ENCODE data around the gene NPIPB9.
"Not testable (repeated sequence)": the region's sequence is repeated elsewhere in the genome, so short reads cannot be mapped to it uniquely, and the experiment has no call there.

NPIPB9 gene

GRCh38 chr16:28751487-28751886, at the start of gene NPIPB9:
Gene NPIPB9, plus strand, starts transcription at chr16:28751787.
- DNase-seq = not testable (repeated sequence)

- not testable (repeated sequence) for DNase-seq
Measured at GRCh38 chr16:28704246-28704645, 47.3 kb upstream of the NPIPB9 start.

GRCh38 chr16:28711220-28712083, 40.1 kb upstream of the NPIPB9 start, which contains the start of gene EIF3C:
Gene EIF3C, plus strand, starts transcription at chr16:28711464. Its CDS starts 223 bp downstream, at chr16:28711687.
- DNase-seq = not testable (repeated sequence)

- not testable (repeated sequence) for DNase-seq
Measured at GRCh38 chr16:28722852-28723650, 28.5 kb upstream of the NPIPB9 start.

DNA sequence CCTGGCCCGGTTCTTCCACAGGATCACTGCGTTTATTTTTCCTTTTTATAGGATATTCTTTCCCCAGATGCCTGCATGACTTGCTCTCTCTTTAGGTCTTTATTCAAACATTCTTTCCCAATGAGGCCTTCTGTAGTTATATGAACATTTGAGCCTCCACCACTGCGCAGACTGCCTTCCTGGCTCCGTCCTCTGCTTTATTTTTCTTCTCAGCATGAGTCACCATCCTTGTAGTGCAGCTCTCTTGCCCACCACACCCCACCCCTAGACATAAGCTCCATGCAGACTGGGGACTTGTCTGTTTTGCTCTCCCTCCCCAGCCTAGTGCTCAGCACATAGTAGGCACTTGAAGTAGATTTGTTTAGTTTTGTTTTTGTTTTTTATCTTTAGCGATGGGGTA, 20.3 kb upstream of the NPIPB9 start:
- DNase-seq = not testable (repeated sequence)

DNA sequence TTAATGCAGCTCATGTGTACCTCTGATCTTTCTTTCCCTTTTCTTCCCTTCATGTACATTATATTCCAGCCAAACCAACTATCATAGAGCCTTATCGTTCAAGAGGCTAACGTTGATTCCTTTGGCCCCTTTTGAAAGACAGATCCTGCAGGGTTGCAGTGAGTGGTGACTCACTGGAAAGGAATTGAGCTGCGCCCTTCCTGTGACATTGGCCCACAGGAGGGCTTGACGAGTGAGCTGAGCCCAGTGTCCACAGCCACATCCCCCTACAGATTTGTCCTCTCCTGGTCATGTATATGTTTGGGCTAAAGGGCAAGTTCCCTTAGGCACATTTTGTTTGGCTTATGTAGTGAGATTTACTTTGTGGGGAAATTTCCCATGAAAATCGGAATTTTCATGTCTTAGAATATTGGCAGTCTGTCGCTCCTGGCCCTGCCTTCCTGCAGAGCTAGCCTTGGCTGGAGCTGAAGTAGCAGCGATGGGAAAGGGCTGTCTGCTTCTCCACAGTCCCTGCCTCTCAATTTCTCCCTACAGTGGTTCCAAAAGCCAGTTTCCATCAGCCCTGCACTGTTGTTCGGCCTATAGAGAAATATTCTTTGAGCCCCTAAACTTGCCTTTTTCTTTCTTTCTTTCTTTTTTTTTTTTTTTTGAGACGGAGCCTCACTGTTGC, 19.0 kb upstream of the NPIPB9 start:
- DNase-seq = not testable (repeated sequence)

- DNase-seq = not testable (repeated sequence)
Measured at GRCh38 chr16:28739787-28740186, 11.8 kb upstream of the NPIPB9 start.

- not testable (repeated sequence) for DNase-seq
Measured at GRCh38 chr16:28740631-28741030, 11.0 kb upstream of the NPIPB9 start.

GRCh38 chr16:28741295-28741694, 10.3 kb upstream of the NPIPB9 start:
- not testable (repeated sequence) for DNase-seq

DNA sequence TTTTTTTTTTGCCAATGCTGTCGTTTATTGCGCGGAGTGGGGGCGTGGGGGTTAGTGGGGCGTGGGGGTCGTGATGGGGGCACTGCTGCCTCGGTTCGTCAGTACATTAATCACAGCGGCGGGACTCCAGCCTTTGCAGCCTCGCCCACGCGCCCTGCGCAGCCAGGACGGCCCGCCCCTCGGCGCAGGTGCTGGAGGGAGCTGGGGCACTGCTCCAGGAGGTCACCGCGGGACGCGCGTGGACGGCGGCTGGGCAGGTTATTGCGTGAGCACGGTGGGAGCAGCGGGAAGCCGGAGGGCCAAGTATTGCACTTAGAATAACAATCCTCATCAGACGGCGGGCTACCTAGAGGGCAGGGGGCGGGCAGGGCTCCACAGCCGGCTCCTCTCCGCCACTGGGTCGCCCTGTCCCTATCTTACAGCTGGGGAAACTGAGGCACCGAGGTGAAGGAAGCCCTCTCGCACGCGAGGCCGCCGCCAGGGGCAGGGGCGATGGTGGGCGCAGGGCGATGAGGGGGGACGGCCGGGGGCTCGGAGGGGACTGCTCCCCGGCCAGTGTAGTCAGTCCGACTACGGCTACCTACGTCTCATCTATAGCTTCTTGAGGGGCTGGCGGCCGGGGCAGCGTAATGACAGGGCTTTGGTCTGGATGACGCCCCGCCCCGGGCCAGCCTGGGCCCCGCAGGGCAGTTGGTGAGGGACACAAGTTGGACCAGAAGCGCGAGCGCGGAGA, 4.8 kb upstream of the NPIPB9 start:
- not testable (repeated sequence) for DNase-seq

- peak; percentile 35 for DNase-seq
Measured at GRCh38 chr16:28749997-28750465, 1.6 kb upstream of the NPIPB9 start.

GRCh38 chr16:28750469-28751067, 1.0 kb upstream of the NPIPB9 start:
- DNase-seq = not testable (repeated sequence)

- not testable (repeated sequence) for DNase-seq
Measured at GRCh38 chr16:28781697-28782096, 30.1 kb downstream of the NPIPB9 start.

DNA sequence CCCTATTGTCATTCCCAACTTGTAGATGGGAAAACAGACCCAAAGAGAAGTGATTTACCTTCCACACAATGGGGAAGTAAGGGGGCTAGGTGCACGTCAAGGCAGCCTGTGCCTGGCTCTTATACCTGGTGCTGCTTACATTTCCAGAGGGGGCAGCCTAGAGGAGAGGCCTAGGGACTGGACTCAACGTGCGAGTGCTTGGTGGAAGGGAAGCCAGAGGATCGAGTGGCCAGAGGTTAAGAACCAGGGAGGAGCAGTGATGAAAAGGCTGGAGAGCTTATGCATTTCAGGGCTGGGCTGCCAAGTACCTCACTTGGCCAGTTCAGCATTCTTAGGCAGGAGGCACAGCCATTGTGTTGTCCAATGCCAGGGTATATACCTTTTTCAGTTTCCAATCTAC, 30.8 kb downstream of the NPIPB9 start:
- not testable (repeated sequence) for DNase-seq

DNA sequence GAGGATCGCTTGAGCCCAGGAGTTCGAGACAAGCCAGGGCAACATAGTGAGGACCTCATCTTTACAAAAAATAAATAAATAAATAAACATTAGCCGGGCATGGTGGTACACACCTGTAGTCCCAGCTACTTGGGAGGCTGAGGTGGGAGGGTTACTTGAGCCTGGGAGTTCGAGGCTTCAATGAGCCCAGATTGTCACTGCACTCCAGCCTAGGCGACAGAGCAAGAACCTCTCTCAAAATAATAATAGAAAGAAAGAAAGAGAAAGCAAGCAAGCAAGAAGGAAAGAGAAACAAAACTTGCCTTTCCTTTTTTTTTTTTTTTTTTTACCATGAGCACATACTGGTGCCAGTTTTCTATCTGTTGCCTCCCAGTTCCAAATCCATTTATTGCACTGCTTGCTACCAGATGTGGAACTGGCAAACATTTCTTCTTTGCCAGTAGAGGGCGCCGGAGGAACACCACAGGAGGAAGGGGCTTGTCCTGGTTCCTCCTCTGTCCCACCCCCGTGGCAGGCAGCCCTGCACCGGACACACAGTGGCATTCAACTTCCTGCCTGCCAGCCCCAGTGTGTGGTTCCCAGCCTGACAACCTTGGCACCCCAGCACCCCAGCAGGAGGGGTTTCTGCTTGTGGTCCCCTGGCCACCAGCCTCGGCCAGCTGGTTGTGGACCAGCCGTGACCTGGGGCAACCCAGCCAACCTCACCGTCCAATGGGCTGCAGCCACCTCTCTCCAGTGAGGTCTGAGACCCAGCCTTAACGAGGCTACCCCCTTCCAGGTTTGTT, 50.8 kb downstream of the NPIPB9 start:
- peak; percentile 89 for DNase-seq

DNA sequence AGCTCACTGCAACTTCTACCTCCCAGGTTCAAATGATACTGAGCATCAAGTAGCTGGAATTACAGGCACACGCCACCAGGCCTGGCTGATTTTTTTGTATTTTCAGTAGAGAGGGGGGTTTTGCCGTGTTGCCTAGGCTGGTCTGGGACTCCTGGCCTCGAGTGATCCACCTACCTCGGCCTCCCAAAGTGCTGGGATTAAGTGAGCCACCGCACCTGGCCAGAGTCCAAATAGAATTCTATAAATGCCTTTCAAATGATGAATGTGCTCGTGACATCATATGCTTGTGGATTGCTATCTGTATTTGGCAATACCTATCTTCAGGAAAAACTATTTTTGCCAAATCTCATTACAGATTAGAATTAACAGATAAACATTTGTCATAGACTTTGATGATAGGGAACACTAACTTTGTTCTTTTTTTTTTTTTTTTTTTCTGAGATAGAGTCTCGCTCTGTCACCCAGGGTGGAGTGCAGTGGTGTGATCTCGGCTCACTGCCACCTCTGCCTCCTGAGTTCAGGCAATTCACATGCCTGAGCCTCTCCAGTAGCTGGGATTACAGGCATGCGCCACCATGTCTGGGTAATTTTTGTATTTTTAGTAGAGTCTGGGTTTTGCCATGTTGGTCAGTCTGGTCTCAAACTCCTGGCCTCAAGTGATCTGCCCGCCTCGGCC, 56.0 kb downstream of the NPIPB9 start:
- DNase-seq = not testable (repeated sequence)

DNA sequence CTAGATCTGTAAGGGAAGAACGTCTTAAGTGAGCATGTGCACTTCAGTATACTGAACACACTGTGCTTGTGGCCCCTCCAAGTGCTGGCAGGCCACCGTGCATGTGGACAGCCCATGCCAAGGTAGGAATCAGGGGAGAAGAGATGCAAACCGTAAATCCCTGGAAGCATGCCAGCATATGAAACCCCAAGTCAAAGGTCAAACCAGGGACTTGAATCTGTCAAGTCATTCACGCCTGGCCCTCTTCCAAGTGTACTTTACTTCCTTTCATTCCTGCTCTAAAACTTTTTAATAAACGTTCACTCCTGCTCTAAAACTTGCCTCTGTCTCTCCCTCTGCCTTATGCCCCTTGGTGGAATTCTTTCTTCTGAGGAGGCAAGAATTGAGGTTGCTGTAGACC, 68.4 kb downstream of the NPIPB9 start:
- DNase-seq = no peak

DNA sequence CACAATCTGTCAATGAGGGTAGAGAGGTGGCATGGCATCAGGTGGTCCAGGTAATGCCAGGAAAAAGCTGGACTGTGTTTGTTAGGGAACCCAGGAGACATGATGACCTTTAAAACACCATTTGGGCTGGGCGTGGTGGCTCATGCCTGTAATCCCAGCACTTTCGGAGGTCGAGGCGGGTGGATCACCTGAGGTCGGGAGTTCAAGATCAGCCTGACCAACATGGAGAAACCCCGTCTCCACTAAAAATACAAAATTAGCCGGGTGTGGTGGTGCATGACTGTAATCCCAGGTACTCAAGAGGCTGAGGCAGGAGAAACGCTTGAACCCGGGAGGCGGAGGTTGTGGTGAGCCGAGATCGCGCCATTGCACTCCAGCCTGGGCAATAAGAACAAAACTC, 69.0 kb downstream of the NPIPB9 start:
- not testable (repeated sequence) for DNase-seq

DNA sequence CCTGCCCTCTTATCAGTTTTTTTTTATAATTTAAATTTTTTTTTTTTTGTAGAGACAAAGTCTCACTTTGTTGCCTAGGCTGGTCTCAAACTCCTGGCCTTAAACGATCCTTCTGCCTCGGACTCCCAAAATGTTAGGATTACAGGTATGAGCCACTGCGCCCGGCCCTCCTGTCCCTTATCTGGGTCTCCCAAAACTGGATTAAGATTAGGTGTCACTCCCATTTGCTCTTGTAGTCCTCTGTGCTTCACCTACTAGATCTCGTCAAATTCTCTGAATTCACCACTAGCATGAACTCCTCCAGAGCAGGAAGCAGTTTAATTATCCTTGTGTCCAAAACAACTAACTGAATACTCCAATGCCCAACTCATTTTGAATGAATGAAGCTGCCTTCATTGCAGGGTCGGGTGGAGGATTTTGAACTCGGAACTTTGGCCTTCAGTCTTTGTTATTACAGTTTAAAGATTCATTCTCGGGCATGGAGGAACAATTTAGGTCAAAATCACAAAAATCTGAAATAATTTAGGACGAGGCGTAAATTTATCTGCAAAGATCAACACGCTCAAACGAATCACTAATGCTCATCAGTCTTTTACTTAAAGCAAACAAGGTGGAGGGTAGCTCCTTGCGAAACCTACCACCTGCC, 70.4 kb downstream of the NPIPB9 start:
- no peak for DNase-seq

Data from activated CD4-positive, alpha-beta T cell treated with anti-CD3 and anti-CD28 coated beads, Interleukin-2, Interleukin-6, amounts not matched to agents 100 ng/mL and 50 ng/mL, durations not matched to agents 16 hours and 8 hours (primary cell).